ENCODE data around the gene ZBTB39. TPM values are rescaled to one million over a fixed set of nuclear protein-coding genes. Genes with fewer than 3 reads are reported as not detected.

Gene ZBTB39
- total RNA-seq, 1 donor from 2014 or later: 21.1 TPM

GRCh38 chr12:56951582-56952339, 54.6 kb downstream of the ZBTB39 start:
- H3K27ac Mint-ChIP-seq: no peak overlapping the region
- no peaks in the 10 kb centered on the region for H3K36me3 Mint-ChIP-seq
- H3K27me3 Mint-ChIP-seq (ENCODE audit: insufficient read depth, low read depth): peaks cover 4% of the 10 kb centered on the region
- no peak for TF ChIP-seq EZH2phosphoT487 (IDR thresholded peaks at IDR 0.05)
- no peak for TF ChIP-seq EZH2 (IDR thresholded peaks at IDR 0.05)
- TF ChIP-seq CTCF (IDR thresholded peaks at IDR 0.05): no peak
- H3K4me1 Mint-ChIP-seq: no peaks in the 10 kb centered on the region
- H3K9ac ChIP-seq: no peak overlapping the region
- H3K27me3 ChIP-seq: no peaks in the 10 kb centered on the region
- no peak overlapping the region for H3K4me3 ChIP-seq
- H3K9me3 ChIP-seq (ENCODE audit: low read depth): no peaks in the 10 kb centered on the region
- no peak overlapping the region for H3K27ac ChIP-seq
- no peak for DNase-seq (ENCODE audit: low spot score)
- no peak overlapping the region for H3K4me2 ChIP-seq
- H3K4me1 ChIP-seq: no peaks in the 10 kb centered on the region
- no peak overlapping the region for H2AFZ ChIP-seq (replicated peaks)
- no peaks in the 10 kb centered on the region for H3F3A ChIP-seq (ENCODE audit: low read depth)
- H3K79me2 ChIP-seq (ENCODE audit: low read depth): no peaks in the 10 kb centered on the region
- no peaks in the 10 kb centered on the region for H4K20me1 ChIP-seq (ENCODE audit: low read depth)
- no peak overlapping the region for H3K4me3 Mint-ChIP-seq
- H3K36me3 ChIP-seq: no peaks in the 10 kb centered on the region
- no peaks in the 10 kb centered on the region for H3K9me3 Mint-ChIP-seq

- TF ChIP-seq EZH2phosphoT487 (IDR thresholded peaks at IDR 0.05) (no peak), CTCF (IDR thresholded peaks at IDR 0.05) (no peak), EZH2 (IDR thresholded peaks at IDR 0.05) (no peak)
- no peak overlapping the region for H3K27ac Mint-ChIP-seq
- Histone ChIP-seq H3K36me3 (no peaks in the 10 kb centered on the region), H3K9ac (no peak overlapping the region), H3K79me2 (ENCODE audit: low read depth) (no peaks in the 10 kb centered on the region), H3K4me2 (no peak overlapping the region), H4K20me1 (ENCODE audit: low read depth) (no peaks in the 10 kb centered on the region), H2AFZ (replicated peaks) (no peak overlapping the region), H3K9me3 (ENCODE audit: low read depth) (peaks cover 3% of the 10 kb centered on the region), H3F3A (ENCODE audit: low read depth) (no peaks in the 10 kb centered on the region), H3K27me3 (no peaks in the 10 kb centered on the region), H3K27ac (no peak overlapping the region), H3K4me3 (no peak overlapping the region), H3K4me1 (no peaks in the 10 kb centered on the region)
- H3K4me1 Mint-ChIP-seq: no peaks in the 10 kb centered on the region
- DNase-seq (ENCODE audit: low spot score): no peak
- H3K36me3 Mint-ChIP-seq: no peaks in the 10 kb centered on the region
- H3K27me3 Mint-ChIP-seq (ENCODE audit: insufficient read depth, low read depth): peaks cover 2% of the 10 kb centered on the region
- H3K9me3 Mint-ChIP-seq: peaks cover 6% of the 10 kb centered on the region
- H3K4me3 Mint-ChIP-seq: no peak overlapping the region
Observed at GRCh38 chr12:56948881-56949280, 57.5 kb downstream of the ZBTB39 start.

Other genes starting within 250 kb of the ZBTB39 start
- gene HSD17B6, start 243.2 kb downstream of the ZBTB39 start, total RNA-seq (ENCODE audit: low replicate concordance): 2.5 and 10.0 TPM in 2 replicates
- gene SDR9C7, start 72.1 kb downstream of the ZBTB39 start, total RNA-seq (ENCODE audit: low replicate concordance): 0.28 and 0.32 TPM in 2 replicates
- 1.2 and 2.3 TPM in 2 replicates for gene RDH16, start 48.9 kb downstream of the ZBTB39 start, total RNA-seq (ENCODE audit: low replicate concordance)
- gene TAC3, start 10.0 kb upstream of the ZBTB39 start, total RNA-seq (ENCODE audit: low replicate concordance): 6.0 and 13.8 TPM in 2 replicates
- 0.19 TPM in 1 of 2 replicates, not detected in the other for gene MYO1A, start 43.6 kb upstream of the ZBTB39 start, total RNA-seq (ENCODE audit: low replicate concordance)
- gene NEMP1, start 72.2 kb upstream of the ZBTB39 start, total RNA-seq (ENCODE audit: low replicate concordance): 55.3 and 72.0 TPM in 2 replicates
- 19.8 and 41.3 TPM in 2 replicates for gene NAB2, start 82.6 kb upstream of the ZBTB39 start, total RNA-seq (ENCODE audit: low replicate concordance)
- 12.9 and 21.6 TPM in 2 replicates for gene STAT6, start 104.8 kb upstream of the ZBTB39 start, total RNA-seq (ENCODE audit: low replicate concordance)
- gene LRP1, start 121.9 kb upstream of the ZBTB39 start, total RNA-seq (ENCODE audit: low replicate concordance): 13.9 and 31.9 TPM in 2 replicates
- not detected in 2 replicates for gene LRP1-AS, start 141.1 kb upstream of the ZBTB39 start, total RNA-seq (ENCODE audit: low replicate concordance)
- gene NXPH4, start 210.2 kb upstream of the ZBTB39 start, total RNA-seq (ENCODE audit: low replicate concordance): 0.28 TPM in 1 of 2 replicates, not detected in the other
- 90.2 and 166 TPM in 2 replicates for gene SHMT2, start 223.2 kb upstream of the ZBTB39 start, total RNA-seq (ENCODE audit: low replicate concordance)
- gene STAC3, start 244.6 kb upstream of the ZBTB39 start, total RNA-seq (ENCODE audit: low replicate concordance): 1.1 and 5.1 TPM in 2 replicates